GM19328 (cell line): Measurements from ENCODE around the gene BRAP.
A peak's percentile ranks its signal among the peaks of the same experiment; 100 is the strongest.
"Not testable (repeated sequence)": the region's sequence is repeated elsewhere in the genome, so short reads cannot be mapped to it uniquely, and the experiment has no call there.

Experiments used
- ATAC-seq: cut with Tn5 transposase; IDR thresholded peaks from one replicate; pipeline ENCODE4 v1.9.1; 2021; ENCODE audit warnings: mild to moderate bottlenecking, moderate library complexity; ENCODE audit not compliant: unreplicated experiment

BRAP gene

DNA sequence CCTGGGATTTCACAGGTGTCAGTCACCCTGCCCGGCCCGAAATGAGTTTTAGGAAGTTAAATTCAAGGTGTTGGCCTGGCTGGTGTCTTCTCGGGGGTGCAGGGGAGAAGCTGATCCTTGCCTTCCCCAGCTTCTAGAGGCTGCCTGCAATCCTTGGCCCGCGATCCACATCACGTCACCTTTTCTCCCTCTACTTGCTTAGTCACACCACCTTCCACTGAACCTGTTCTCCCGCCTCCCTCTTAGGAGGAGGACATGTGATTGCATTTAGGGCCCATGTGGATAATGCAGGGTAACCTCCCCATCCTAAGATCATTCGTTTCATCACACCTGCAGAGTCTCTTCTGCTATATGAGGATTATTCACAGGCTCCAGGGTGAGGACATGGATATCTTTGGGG is 61.2 kb downstream of the BRAP start:
- ATAC-seq: no peak

DNA sequence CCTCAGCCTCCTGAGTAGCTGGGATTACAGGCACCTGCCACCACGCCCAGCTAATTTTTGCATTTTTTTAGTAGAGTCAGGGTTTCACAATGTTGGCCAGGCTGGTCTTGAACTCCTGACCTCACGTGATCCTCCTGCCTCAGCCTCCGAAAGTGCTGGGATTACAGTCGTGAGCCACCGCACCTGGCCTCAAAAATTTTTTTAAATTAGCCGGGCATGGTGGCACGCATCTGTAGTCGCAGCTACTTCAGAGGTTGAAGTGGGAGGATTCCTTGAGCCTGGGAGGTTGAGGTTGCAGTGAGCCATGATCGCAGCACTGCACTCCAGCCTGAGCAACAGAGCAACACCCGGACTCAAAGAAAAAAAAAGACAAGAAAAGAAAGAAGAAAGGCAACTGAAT is 67.9 kb downstream of the BRAP start:
- ATAC-seq: not testable (repeated sequence)

DNA sequence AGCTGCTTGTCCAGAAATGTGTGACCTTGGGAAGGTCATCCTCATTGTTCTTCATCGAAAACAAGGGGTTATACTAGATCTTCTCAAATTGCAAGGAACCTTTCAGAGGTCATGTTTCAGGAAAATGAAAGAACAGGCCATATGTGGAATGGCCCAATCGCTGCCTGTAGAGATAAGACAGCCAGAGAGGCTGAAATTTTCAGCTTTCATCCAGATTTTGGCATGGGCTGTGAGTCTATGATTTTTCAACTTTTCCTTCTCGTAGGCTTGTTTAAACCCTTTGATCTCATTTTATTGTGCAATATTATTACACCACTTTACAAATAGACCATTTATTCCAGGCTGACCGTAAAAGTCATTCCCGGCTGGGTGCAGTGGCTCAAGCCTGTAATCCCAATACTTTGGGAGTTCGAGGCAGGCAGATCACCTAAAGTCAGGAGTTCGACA is 69.6 kb downstream of the BRAP start:
- no peak for ATAC-seq

DNA sequence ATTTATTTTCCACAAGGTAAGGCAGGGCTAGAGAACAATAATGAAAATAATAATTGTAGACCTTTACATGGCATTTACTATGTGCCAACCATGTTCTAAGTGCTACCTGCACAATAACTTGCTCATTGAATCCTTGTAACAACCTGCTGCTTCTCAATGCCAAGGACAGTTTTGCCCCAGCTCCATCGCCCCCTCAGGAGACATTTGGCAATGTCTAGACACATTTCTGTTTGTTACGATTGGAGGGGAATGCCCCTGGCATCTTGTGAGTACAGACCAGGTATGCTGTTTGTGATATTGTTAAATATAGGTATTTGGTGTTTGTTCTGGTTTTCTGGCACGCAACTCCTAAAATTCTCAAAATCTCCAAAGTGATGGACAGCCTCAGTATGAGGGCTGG is 78.5 kb downstream of the BRAP start:
- no peak for ATAC-seq

DNA sequence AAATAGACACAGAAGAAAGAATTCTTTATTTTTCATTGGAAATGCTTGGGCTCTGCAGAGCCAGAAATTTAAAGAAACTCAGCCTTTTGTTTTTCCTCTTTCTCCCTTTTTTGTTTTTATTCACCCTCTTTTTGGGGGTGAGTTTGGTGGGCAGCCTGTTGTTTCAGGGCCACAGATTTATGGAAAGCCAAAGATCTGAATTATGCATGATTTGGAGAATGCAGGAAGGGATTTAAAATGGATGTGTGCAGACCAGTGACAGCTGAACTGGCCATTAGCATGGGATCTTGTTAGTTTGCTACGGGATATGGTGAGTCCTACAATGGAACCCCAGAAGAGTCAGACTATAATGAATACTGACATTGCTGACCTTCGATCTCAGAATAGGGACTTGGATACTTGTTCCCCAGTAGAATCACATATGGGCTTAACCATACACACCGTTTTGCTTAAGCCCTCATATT is 79.0 kb downstream of the BRAP start:
- ATAC-seq: no peak

DNA sequence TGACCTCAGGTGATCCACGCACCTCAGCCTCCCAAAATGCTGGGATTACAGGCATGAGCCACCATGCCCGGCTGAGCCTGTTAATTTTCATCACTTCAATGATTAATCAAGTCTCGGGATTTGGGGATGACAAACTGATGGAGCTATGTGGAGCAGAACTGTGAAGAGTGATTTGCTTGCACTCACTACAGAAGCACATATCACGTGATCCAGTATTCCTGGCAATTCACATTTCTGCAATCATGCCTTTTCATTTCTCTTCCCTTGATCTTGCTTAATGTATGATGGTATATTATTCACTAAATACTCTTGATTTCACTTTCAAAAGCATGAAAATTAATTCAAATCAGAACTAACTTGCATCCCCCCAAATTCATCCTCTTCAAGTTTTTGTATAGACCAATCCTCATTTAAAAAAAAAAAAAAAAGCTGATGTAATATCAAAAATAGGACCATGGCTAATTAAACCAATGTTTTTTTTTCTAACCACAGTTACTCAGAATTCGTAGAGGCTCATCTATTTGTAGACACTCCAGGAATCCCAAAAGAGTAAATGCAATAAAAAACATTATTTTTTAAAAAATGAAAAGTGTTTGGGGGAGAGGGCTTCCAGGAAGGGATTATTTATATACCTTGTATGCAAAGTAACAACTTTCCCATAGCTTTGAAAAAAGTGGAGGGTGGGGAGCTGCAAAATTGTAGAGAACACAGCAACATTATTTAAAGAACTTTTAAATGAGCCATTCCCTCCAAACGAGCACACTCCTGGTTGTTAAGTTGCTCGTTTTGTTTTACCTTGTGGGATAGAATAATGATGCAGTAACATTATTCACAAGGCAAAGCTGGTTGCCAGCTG is 79.6 kb downstream of the BRAP start:
- no peak for ATAC-seq

DNA sequence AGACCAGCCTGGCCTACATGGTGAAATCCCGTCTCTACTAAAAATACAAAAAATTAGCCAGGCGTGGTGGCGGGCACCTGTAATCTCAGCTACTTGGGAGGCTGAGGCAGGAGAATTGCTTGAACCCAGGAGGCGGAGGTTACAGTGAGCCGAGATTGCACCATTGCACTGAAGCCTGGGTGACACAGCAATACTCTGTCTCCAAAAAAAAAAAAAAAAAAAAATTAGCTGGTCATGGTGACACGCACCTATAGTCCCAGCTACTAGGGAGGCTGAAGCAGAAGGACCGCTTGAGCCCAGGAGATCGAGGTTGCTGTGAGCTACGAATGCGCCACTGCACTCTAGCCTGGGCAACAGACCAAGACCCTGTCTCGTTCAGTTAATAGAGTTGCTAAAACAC is 82.9 kb downstream of the BRAP start:
- not testable (repeated sequence) for ATAC-seq

DNA sequence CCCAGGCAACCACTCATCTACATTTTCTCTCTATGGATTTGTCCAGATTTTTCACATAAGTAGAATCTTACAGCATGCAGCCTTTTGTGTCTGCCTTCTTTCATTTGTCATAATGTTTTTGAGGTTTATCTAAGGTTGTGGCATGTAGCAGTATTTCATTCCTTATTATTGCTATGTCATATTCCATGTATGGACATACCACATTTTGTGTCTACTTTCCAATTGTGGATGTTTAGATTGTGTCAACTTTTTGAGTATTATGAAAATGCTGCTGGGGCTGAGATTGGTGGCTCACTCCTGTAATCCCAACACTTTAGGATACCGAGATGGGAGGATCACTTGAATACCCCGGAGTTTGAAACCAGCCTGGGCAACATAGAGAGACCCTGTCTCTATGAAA is 83.4 kb downstream of the BRAP start:
- ATAC-seq: no peak

DNA sequence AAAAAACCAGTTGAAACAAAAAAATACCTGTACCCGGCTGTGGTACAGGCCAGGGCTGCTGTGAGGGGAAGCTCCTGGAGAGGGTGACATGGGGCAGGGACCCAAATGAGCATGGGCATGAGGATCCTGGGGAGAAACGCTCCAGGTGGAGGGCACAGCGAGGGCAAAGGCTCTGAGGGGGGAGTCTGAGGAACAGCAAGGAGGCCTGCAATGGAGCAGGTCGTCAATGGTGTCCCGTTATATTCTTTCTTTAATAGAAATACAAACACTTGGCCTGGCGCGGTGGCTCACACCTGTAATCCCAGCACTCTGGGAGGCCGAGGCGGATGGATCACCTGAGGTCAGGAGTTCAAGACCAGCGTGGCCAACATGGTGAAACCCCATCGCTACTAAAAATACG is 84.8 kb downstream of the BRAP start:
- ATAC-seq: not testable (repeated sequence)

DNA sequence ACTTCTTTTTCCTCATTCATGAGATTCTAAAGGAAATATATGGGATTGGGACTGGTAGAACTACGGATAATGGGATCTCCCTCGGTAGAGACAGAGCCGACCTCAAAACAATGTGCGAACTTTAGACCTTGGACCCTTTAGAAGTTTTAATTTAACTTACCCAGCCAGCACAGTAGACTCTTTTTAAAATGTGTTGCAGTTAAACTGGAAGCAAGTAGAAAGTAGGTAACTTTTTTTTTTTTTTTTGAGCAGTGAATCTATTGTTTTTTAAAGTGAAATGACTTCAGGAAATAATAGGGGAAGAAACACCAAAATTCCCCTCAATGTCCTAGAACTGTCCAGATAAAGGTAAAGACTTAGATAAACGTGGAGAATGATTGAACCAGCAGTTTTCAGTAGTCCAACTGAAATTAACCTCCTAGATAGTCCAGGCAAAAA is 85.5 kb downstream of the BRAP start:
- ATAC-seq: no peak

DNA sequence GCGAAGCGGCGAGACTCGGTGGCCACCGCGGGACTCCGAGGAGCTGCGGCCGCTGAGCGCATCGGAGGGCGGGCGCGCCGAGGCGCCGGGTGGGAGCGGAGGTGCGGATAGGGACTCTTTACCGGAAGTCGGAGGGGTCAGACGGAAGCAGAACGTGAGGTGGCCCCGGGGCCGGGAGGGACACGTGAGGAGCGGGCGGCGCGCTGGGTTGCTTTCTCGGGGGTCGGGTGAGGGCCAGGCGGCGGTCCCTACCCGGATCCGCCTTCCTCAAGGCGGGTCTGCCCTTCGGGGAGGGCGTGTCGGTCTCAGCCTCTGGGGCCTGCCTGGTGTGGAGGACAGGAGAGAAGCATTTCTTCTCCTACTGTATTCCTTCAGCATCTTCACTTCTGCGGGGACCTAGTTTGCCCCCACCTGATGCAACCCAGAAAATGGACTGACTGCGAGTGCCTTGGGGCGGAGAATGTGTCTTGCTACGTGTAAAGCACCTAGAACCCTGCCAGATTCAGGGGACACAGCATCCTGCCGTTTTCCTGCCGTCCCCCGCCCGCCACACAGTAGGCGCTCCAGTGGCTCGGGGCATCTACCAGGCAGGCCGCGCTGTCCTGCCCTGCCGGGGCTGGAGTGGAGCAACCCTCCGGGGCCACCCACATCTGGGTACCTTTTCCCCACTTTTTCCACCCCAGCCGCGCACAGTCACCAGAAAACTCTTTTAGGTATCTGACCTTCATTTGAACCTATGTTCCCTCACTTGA is 86.1 kb downstream of the BRAP start:
- peak; percentile 52 for ATAC-seq

DNA sequence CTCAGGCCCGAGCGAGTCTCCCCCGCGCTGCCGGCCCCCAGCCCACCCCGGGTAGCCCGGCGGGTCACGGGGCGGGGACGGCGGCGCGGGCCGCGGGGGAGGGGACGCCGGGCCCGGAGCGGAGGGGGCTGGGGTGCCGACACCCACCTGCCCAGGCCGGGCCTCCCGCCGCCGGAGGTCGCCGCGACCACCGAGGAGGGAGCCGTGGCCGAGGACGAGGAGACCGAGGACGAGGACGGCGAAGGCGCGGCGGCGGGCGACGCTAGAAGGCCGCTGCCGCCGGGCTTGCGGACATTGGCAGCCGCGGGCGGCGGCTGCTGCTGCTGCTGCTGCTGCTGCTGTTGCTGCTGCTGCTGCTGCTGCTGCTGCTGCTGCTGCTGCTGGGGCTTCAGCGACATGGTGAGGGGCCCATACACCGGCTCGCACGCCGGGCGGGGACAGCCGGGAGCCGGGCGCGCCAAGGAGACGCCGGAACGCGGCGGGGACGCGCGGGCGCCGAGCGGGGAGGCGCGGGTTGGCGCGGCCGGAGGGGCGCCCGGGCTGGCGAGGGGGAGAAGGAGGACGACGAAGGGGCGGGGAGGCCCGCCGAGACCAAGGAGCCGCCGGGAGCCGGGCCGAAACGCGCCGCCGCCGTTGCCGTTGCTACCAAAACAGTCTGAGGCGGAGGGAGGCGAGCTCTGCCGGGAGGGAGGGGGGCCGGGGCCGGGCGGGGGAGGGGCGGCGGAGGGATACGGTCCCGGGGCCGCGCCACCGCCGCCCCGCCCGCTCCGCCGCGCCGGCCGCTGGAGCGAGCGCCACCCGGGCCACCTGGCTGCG is 86.9 kb downstream of the BRAP start, which contains the start of gene ATXN2:
TSS of gene ATXN2 (minus strand) at position 679 of the 816 bp plus-strand sequence. CDS start at position 398, 281 bp downstream.
- peak; percentile 39 for ATAC-seq

DNA sequence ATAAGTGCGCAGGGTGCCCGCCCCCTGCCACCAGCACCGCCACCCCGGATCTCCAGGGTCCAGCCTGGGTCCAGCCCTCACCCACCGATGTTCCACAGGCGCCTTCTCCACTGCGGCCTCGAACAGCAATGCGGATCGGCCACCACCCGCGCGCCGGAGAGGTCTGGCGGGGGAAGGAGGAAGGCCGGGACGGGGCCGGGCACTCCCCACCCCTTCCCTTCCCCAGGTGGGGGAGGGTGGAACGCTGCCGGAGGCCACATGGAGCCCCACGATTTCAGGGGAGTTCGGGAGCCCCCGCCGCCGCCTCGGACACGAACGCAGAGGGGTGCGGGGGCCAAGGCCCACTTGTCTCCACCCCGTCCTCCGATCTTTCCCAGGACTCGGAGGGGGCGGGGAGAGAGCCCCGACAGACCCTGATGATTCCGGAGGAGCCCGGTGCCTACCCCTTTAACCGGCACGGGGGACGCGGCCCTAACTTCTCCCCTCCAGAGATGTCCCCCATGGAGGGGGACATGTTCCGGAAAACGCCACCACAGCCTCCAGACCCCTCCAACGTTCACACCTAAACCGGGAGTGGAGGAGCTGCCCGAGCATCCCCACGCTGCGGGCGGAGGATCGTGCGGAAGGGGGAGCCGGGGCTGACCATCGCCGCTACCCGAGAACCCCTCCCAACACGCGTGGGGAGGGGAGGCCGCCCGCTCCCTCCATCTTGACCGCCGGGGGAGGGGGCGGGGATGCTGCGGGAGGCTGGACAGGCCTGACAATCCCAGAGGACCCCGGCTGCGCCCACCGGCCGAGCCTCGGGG is 87.7 kb downstream of the BRAP start:
- no peak for ATAC-seq

DNA sequence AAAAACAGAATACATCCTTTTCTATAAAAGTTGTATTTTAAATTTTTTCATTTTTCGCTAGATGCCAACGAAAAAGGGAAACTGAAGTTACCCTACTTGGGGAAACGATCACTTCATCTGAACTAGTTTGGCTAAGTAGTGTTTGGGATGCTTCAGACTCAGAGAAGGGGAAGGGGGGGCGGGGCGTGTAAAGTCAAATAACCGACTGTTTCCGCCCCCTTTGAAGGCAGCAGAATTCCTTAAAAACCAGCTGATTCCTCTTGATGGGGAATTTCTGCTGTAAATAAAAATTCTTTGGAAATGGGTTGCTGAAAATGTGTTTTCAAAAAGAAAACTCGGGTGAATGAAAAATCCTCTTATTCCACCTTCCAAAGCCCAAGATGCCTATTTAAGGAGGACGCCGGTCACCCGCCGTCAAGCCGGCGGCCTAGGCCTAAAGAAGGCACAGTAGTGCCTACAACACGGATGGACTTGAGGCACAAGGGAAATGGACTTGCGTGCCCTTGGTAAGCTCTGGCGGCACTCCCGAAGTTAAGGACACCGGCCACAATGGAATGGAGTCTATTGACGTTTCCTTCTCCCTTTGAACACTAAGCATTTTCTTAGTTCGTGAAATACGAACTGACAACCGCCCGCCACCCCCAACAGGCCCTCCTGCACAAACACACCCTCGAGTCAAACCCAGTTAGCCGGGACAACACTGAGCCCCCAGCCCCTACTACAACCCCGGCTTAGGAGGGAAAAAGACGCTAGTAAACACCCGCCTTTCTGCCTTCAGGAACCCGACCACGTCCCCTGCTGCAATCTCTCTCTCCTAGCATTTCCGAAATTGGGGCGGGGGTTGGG is 88.5 kb downstream of the BRAP start:
- no peak for ATAC-seq

DNA sequence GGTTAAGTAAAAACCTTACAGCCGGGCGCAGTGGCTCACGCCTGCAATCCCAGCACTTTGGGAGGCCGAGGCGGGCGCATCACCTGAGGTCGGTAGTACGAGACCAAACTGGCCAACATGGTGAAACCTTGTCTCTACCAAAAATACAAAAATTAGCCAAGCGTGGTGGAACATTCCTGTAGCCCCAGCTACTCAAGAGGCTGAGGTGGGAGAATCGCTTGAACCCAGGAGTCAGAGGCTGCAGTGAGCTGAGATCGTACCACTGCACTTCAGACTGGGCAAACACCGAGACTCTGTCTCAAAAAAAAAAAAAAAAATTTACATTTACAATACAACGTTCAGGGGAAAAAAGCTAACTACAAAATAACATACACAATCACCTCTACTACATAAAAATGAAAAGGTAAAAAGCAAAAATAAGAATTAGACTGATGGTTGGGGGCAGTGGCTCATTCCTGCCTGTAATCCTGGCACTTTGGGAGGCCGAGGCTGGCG is 90.4 kb downstream of the BRAP start:
- not testable (repeated sequence) for ATAC-seq
